Measurements from ENCODE around the gene KTN1.

The KTN1 gene

GRCh38 chr14:55610713-55611370 lies 30.8 kb downstream of the KTN1 start:
- no peak for DNase-seq

- DNase-seq = no peak
These were observed 31.9 kb downstream of the KTN1 start for GRCh38 chr14:55611859-55612258.

DNA sequence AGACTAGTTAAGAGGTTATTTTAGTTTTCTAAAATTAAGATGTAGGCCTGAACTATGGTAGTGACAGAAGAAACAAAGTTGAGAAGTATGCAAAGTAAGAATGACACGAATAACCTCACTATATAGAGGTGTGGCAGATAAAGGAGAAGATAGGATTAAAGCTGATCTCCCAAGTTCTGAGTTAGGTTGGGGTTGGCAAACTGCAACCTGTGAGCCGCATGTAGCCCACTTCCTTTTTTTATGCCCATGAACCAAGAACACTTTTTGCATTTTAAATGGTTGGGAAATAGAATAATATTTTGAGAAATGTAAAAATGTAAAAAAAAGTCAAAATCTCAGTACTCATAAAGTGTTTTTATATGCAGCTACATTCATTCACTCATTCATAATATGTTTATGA lies 34.3 kb downstream of the KTN1 start:
- DNase-seq = no peak

DNA sequence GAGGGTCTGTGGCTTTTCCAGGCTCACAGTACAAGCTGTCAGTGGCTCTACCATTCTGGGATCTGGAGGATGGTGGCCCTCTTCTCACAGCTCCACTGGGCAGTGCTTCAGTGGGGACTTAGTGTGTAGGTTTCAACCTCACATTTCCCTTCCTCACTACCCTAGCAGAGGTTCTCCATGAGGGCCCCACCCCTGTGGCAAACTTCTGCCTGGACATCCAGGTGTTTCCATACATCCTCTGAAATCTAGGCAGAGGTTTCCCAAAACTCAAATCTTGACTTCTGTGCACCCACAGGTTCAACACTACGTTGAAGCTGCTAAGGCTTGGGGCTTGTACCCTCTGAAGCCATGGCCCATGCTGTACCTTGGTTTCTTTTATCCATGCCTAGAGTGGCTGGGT lies 40.3 kb downstream of the KTN1 start:
- no peak for DNase-seq

GRCh38 chr14:55620981-55621380 lies 41.0 kb downstream of the KTN1 start:
- DNase-seq = no peak

DNA sequence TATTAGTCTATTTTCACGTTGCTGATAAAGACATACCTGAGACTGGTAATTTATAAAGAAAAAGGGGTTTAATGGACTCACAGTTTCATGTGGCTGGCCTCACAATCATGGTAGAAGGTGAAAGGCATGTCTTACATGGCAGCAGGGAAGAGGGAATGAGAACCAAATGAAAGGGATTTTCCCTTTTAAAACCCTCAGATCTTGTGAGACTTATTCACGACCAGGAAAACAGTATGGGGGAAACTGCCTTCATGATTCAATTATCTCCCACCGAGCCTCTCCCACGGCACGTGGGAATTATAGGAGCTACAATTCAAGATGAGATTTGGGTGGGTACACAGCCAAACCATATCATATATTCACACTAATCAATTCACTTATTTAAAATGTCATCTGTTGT lies 41.4 kb downstream of the KTN1 start:
- no peak for DNase-seq

- no peak for DNase-seq
These were observed 44.9 kb downstream of the KTN1 start for GRCh38 chr14:55624913-55625312.

- no peak for DNase-seq
These were observed 45.5 kb downstream of the KTN1 start for GRCh38 chr14:55625481-55625880.

GRCh38 chr14:55626131-55626530 lies 46.1 kb downstream of the KTN1 start:
- DNase-seq = no peak

DNA sequence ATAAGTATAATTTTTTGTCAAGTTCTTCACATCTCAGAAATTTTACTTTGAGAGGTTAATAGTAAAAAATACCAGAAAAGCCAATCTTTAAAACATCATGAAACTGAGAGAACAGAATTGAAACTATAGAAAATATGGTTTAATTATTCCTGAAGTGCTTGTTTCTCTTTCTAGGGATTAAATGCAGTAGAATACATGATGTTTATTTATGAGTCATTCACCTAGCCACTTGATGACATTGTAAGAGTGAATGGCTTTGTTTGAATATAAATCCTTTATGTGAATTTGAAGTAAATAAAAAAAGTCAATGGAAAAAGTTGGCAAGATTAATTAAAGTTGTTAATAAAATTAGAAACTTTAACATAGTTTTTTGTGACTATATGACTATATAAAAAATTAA lies 48.4 kb downstream of the KTN1 start:
- no peak for DNase-seq

DNA sequence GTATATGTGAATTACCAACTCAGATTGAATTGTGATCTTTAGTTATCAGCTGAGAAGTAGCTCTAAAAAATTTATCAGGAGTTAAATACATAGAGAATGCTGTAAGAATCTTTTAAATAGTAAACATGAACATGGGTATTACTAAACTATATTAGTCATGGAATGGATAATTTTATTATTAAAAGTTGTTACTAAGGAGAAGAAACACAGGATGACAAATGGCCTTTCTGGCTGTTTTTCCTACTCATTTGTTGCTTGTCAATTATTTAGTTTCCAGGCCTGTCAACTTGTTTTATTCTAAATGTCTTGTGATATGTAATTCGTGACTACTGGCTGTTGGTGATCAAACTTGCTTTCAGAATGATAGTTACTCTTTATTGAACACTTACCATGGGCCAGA lies 58.7 kb downstream of the KTN1 start:
- DNase-seq = no peak

- no peak for DNase-seq
These were observed 61.3 kb downstream of the KTN1 start for GRCh38 chr14:55641290-55641689.

DNA sequence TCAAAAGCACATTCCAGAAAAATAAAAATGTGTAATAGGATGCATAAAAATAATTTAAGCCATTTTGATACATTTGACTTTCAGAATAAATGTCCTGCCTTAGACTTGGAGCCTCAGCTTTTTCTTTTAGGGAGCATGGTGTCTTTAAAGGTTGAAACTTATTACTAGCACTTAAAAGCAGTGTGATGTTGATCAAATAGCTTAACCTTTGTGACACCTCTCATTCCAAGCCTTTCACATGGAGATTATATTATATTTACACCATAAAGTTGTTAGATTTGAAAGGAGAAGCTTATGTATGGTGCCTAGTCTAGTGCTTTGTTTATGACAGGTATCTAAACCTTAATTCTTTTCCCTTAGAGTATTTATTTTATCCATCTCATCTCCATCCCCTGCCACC lies 61.9 kb downstream of the KTN1 start:
- DNase-seq = no peak

DNA sequence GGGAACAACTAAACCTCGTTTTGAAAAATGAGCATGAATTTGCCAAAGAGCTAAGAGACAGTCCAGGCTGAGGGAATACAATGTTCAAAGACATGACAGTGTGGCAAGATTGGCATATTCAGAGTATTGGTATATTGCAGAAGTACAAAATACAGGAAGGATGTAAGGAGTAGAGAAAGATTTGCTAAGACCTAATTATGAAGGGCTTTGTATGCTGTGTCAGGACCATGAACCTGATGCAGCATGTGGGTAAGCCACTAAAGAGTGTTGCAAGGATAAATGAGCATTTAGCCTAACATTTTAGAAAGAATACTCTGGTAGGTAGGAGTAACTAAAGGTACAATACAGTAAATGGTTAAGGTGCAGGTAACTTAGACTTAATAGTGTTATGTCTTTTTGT lies 65.1 kb downstream of the KTN1 start:
- DNase-seq = no peak

DNA sequence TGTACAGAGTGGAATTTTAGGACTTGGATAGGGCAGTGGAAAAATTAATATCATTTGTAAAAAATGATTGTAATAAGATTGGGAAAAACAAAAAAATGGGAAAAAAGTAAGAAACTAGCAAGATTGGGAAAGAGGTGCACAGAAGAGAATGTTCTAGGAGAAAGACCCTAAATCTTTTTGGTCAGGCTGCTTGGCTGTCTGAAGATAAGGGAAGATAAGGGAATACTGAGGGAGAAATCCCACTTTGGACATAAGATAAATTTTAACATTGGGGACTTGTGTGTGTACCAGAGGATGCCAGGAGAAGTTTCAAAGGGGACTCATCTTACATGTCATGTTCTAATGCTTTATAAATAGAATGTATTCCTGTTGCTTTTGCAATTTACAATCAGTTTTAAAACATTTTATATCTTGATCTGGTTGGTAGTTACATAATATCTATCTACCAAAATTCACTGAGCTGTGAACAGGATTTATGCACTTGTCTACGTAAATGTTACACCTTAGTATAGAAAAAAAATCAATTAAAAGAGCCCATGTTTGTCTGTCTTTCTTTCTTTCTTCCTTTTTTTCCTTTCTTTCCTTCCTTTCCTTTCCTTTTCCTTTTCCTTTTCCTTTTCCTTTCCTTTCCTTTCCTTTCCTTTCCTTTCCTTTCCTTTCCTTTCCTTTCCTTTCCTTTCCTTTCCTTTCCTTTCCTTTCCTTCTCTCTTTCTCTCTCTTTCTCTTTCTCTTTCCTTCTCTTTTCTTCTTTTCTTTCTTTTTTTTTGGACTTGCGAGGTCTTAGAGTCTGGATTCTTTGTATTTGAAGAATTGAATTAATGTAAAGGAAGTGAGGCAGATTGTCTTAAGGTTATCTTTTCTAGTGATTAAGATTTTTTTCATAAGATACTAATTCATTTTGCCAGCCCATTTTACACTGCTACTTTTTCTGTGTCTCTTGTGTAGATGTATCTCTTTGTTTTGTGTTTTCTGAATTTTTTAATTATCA lies 66.1 kb downstream of the KTN1 start:
- no peak for DNase-seq

DNA sequence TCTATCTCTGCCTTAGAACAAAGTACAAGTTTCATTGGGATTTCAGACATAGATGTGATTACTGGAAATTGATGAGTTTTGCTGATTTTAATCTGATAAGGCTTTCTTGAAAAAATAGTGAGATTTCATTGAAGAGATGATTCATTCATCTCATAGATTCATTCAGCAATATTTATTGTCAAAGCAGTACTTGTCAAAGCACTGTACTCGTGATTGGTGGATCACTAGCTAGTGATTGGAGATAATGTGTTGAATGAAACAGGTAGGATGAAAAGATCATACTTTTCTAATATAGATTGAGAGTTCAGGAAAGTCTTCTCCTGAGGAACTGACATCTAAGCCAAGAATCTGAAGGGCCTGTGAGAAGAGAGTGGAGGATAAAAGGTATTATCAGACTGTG lies 71.0 kb downstream of the KTN1 start:
- DNase-seq = no peak

DNA sequence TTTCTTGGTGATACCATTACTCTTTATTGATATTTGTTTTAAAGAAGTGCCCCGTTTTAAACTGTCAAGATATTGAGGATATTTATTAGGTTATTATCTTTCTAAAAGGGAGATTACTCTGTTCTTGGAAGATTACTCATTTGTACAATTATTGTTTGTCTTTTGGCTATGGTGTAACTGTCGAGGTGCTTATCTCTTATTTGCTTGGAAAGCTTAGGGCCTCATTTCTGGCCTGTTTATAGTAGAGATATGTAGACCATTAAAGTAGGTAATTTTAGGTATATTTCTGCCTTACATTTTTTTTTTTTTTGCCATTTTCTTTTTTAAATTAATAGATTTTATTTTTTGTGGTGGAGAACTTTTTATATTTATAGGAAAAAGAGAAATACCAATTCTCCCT lies 74.2 kb downstream of the KTN1 start:
- DNase-seq = no peak

DNA sequence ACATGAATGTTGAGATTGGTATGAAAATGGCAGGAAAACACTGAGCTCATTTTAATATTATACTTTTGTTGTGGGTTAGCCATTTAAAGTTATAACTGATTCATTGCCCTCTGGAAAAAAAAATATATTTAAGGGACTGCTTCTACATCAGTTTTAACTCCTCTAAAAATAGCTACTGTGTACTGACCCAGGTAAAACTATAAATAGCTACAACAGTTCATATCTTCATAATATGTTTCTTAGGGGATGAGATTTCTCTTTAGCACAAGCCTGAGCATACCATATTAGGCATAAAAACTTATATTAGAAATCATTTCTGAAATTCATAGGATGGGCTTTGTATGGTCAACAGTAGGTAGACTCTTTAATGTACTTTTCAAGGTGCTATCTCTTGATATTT lies 81.0 kb downstream of the KTN1 start:
- no peak for DNase-seq

DNA sequence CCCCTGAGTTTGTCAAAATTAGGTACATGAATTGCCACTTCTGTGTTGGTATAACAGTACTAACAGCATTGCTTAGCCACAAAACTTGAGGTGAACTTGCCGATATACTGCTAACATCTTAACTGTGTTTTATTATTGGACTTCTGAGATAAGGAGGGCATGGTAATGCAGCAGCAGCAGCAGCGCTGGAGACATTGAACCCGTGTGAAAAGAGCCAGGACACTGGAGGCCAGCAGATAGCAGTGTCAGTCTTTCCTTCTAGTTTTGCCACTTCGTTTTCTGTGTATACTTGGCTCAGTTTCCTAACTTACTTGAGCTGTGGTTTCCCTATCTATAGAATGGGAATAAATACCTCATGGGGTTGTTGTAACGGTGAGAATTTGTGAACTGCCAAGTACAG lies 82.7 kb downstream of the KTN1 start:
- no peak for DNase-seq

- DNase-seq = no peak
These were observed 85.2 kb downstream of the KTN1 start for GRCh38 chr14:55665067-55665675.

GRCh38 chr14:55667801-55668200 lies 87.8 kb downstream of the KTN1 start:
- DNase-seq = no peak

DNA sequence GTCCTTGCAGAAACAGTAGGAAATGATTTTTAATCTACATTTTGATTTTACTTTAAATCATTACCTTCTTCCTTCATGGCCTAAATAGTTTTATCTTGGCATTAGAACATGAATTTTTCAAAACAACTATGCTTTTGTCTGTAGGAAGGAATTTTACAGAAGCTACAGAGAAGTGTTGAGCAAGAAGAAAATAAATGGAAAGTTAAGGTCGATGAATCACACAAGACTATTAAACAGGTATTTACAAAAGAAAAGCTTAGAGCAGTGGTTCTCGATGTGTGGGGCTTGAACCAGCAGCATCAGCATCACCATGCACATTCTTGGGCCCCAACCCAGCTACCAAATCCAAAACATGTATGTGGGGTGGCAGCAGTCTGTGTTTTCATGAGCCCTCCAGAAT lies 91.6 kb downstream of the KTN1 start:
- no peak for DNase-seq

- DNase-seq = no peak
These were observed 93.0 kb downstream of the KTN1 start for GRCh38 chr14:55673048-55673447.

- no peak for DNase-seq
These were observed 101.1 kb downstream of the KTN1 start for GRCh38 chr14:55681096-55681495.
